Measurements from ENCODE around the gene SDC3.

The SDC3 gene

GRCh38 chr1:30927448-30927847 lies 18.9 kb upstream of the SDC3 start:
- Histone ChIP-seq H3K4me3 (ENCODE audit: low read length) (no peak overlapping the region), H3K27me3 (ENCODE audit: insufficient read depth, low read length) (no peaks in the 10 kb centered on the region), H3K27ac (ENCODE audit: low read length) (no peak overlapping the region), H3K4me1 (ENCODE audit: insufficient read depth, low read length) (no peaks in the 10 kb centered on the region), H3K9ac (ENCODE audit: low read depth, low read length) (no peak overlapping the region), H3K9me3 (ENCODE audit: insufficient read depth, low read depth, low read length) (no peaks in the 10 kb centered on the region), H3K36me3 (ENCODE audit: insufficient read depth, low read depth, low read length) (peaks cover 15% of the 10 kb centered on the region)

- Histone ChIP-seq H3K4me1 (ENCODE audit: insufficient read depth, low read length) (no peaks in the 10 kb centered on the region), H3K36me3 (ENCODE audit: insufficient read depth, low read depth, low read length) (no peaks in the 10 kb centered on the region), H3K27ac (ENCODE audit: low read length) (no peak overlapping the region), H3K9me3 (ENCODE audit: insufficient read depth, low read depth, low read length) (no peaks in the 10 kb centered on the region), H3K4me3 (ENCODE audit: low read length) (no peak overlapping the region), H3K27me3 (ENCODE audit: insufficient read depth, low read length) (no peaks in the 10 kb centered on the region), H3K9ac (ENCODE audit: low read depth, low read length) (no peak overlapping the region)
Measured at GRCh38 chr1:30923597-30923996, 15.0 kb upstream of the SDC3 start.

GRCh38 chr1:30920827-30921226 lies 12.3 kb upstream of the SDC3 start:
- Histone ChIP-seq H3K4me3 (ENCODE audit: low read length) (no peak overlapping the region), H3K27me3 (ENCODE audit: insufficient read depth, low read length) (no peaks in the 10 kb centered on the region), H3K9ac (ENCODE audit: low read depth, low read length) (no peak overlapping the region), H3K9me3 (ENCODE audit: insufficient read depth, low read depth, low read length) (no peaks in the 10 kb centered on the region), H3K4me1 (ENCODE audit: insufficient read depth, low read length) (no peaks in the 10 kb centered on the region), H3K36me3 (ENCODE audit: insufficient read depth, low read depth, low read length) (no peaks in the 10 kb centered on the region), H3K27ac (ENCODE audit: low read length) (no peak overlapping the region)

GRCh38 chr1:30919025-30919881 lies 10.7 kb upstream of the SDC3 start:
- Histone ChIP-seq H3K4me3 (ENCODE audit: low read length) (no peak overlapping the region), H3K9me3 (ENCODE audit: insufficient read depth, low read depth, low read length) (no peaks in the 10 kb centered on the region), H3K9ac (ENCODE audit: low read depth, low read length) (no peak overlapping the region), H3K4me1 (ENCODE audit: insufficient read depth, low read length) (no peaks in the 10 kb centered on the region), H3K27me3 (ENCODE audit: insufficient read depth, low read length) (no peaks in the 10 kb centered on the region), H3K36me3 (ENCODE audit: insufficient read depth, low read depth, low read length) (no peaks in the 10 kb centered on the region), H3K27ac (ENCODE audit: low read length) (no peak overlapping the region)

- Histone ChIP-seq H3K36me3 (ENCODE audit: insufficient read depth, low read depth, low read length) (no peaks in the 10 kb centered on the region), H3K4me1 (ENCODE audit: insufficient read depth, low read length) (no peaks in the 10 kb centered on the region), H3K27ac (ENCODE audit: low read length) (no peak overlapping the region), H3K4me3 (ENCODE audit: low read length) (no peak overlapping the region), H3K9me3 (ENCODE audit: insufficient read depth, low read depth, low read length) (no peaks in the 10 kb centered on the region), H3K27me3 (ENCODE audit: insufficient read depth, low read length) (no peaks in the 10 kb centered on the region), H3K9ac (ENCODE audit: low read depth, low read length) (no peak overlapping the region)
Measured at GRCh38 chr1:30916296-30916695, 7.7 kb upstream of the SDC3 start.

GRCh38 chr1:30915491-30916230 lies 7.1 kb upstream of the SDC3 start:
- H3K27ac ChIP-seq (ENCODE audit: low read length): no peak overlapping the region

GRCh38 chr1:30914931-30915330 lies 6.4 kb upstream of the SDC3 start:
- H3K4me3 ChIP-seq (ENCODE audit: low read length): no peak overlapping the region
- H3K27me3 ChIP-seq (ENCODE audit: insufficient read depth, low read length): no peaks in the 10 kb centered on the region
- H3K9me3 ChIP-seq (ENCODE audit: insufficient read depth, low read depth, low read length): no peaks in the 10 kb centered on the region
- H3K9ac ChIP-seq (ENCODE audit: low read depth, low read length): no peak overlapping the region
- H3K36me3 ChIP-seq (ENCODE audit: insufficient read depth, low read depth, low read length): no peaks in the 10 kb centered on the region
- no peak overlapping the region for H3K27ac ChIP-seq (ENCODE audit: low read length)
- peaks cover 4% of the 10 kb centered on the region; the same call in 1 of the 2 replicates for H3K4me1 ChIP-seq (ENCODE audit: insufficient read depth, low read length)

More at GRCh38 chr1:30915491-30916230, 7.1 kb upstream of the SDC3 start:
- Histone ChIP-seq H3K27me3 (ENCODE audit: insufficient read depth, low read length) (no peaks in the 10 kb centered on the region), H3K4me1 (ENCODE audit: insufficient read depth, low read length) (0 out of 2 replicates have a peak, but pooled peaks cover 4% of the 10 kb centered on the region), H3K9me3 (ENCODE audit: insufficient read depth, low read depth, low read length) (no peaks in the 10 kb centered on the region), H3K36me3 (ENCODE audit: insufficient read depth, low read depth, low read length) (no peaks in the 10 kb centered on the region), H3K4me3 (ENCODE audit: low read length) (no peak overlapping the region), H3K9ac (ENCODE audit: low read depth, low read length) (no peak overlapping the region)

- Histone ChIP-seq H3K9me3 (ENCODE audit: insufficient read depth, low read depth, low read length) (no peaks in the 10 kb centered on the region), H3K9ac (ENCODE audit: low read depth, low read length) (no peak overlapping the region), H3K4me1 (ENCODE audit: insufficient read depth, low read length) (peaks cover 7% of the 10 kb centered on the region; the same call in 1 of the 2 replicates), H3K36me3 (ENCODE audit: insufficient read depth, low read depth, low read length) (no peaks in the 10 kb centered on the region), H3K27ac (ENCODE audit: low read length) (no peak overlapping the region), H3K27me3 (ENCODE audit: insufficient read depth, low read length) (peaks cover 3% of the 10 kb centered on the region), H3K4me3 (ENCODE audit: low read length) (no peak overlapping the region)
Measured at GRCh38 chr1:30914587-30914922, 6.0 kb upstream of the SDC3 start.

GRCh38 chr1:30912913-30913652 lies 4.5 kb upstream of the SDC3 start:
- H3K4me3 ChIP-seq (ENCODE audit: low read length): no peak overlapping the region
- peaks cover 13% of the 10 kb centered on the region; the same call in 1 of the 2 replicates for H3K4me1 ChIP-seq (ENCODE audit: insufficient read depth, low read length)
- no peak overlapping the region for H3K27ac ChIP-seq (ENCODE audit: low read length)
- H3K9ac ChIP-seq (ENCODE audit: low read depth, low read length): no peak overlapping the region
- H3K36me3 ChIP-seq (ENCODE audit: insufficient read depth, low read depth, low read length): no peaks in the 10 kb centered on the region
- peaks cover 9% of the 10 kb centered on the region for H3K27me3 ChIP-seq (ENCODE audit: insufficient read depth, low read length)
- no peaks in the 10 kb centered on the region for H3K9me3 ChIP-seq (ENCODE audit: insufficient read depth, low read depth, low read length)

GRCh38 chr1:30912224-30912623 lies 3.7 kb upstream of the SDC3 start:
- no peak overlapping the region for H3K27ac ChIP-seq (ENCODE audit: low read length)
- H3K27me3 ChIP-seq (ENCODE audit: insufficient read depth, low read length): peaks cover 17% of the 10 kb centered on the region
- H3K36me3 ChIP-seq (ENCODE audit: insufficient read depth, low read depth, low read length): no peaks in the 10 kb centered on the region
- no peaks in the 10 kb centered on the region for H3K9me3 ChIP-seq (ENCODE audit: insufficient read depth, low read depth, low read length)
- no peak overlapping the region for H3K9ac ChIP-seq (ENCODE audit: low read depth, low read length)
- H3K4me1 ChIP-seq (ENCODE audit: insufficient read depth, low read length): peaks cover 13% of the 10 kb centered on the region; the same call in 1 of the 2 replicates
- no peak overlapping the region for H3K4me3 ChIP-seq (ENCODE audit: low read length)

- H3K27ac ChIP-seq (ENCODE audit: low read length): no peak overlapping the region
Measured at GRCh38 chr1:30911059-30911954, 2.7 kb upstream of the SDC3 start.

More at GRCh38 chr1:30911059-30911954, 2.7 kb upstream of the SDC3 start:
- peaks cover 20% of the 10 kb centered on the region for H3K27me3 ChIP-seq (ENCODE audit: insufficient read depth, low read length)
- no peak overlapping the region for H3K4me3 ChIP-seq (ENCODE audit: low read length)
- H3K36me3 ChIP-seq (ENCODE audit: insufficient read depth, low read depth, low read length): no peaks in the 10 kb centered on the region
- H3K9me3 ChIP-seq (ENCODE audit: insufficient read depth, low read depth, low read length): no peaks in the 10 kb centered on the region
- peaks cover 13% of the 10 kb centered on the region; the same call in 1 of the 2 replicates for H3K4me1 ChIP-seq (ENCODE audit: insufficient read depth, low read length)
- no peak overlapping the region for H3K9ac ChIP-seq (ENCODE audit: low read depth, low read length)
